ENCODE results near the gene ANGPTL2. TPM values are rescaled to one million over a fixed set of nuclear protein-coding genes. Genes with fewer than 3 reads are reported as not detected.

ANGPTL2 gene
- total RNA-seq, 1 experiment from 2014 or later, result 0.20 TPM

- no TSS peak for BruUV-seq (replicated peaks)
- H3K9ac ChIP-seq (ENCODE audit: low read length), result no peak overlapping the region
- no peaks in the 10 kb centered on the region for H3K27me3 ChIP-seq (ENCODE audit: insufficient read depth, low read length)
- peaks cover 7 to 28% of the 10 kb centered on the region in 2 experiments; a peak in 3 of 4 replicates for H3K4me1 ChIP-seq (ENCODE audit: control insufficient read depth in 1 of 2, insufficient read depth in 2 of 2, low read length in 2 of 2)
- RAD21 ChIA-PET (ENCODE audit: low non-redundant PET in 1 of 2, low total read pairs in 2 of 2, uncharacterized antibody in 2 of 2, unreplicated experiment in 2 of 2), result no interaction called here
- H3K27ac ChIP-seq (ENCODE audit: low read depth, low read length), result no peak overlapping the region
- H3K4me2 ChIP-seq (ENCODE audit: low read length), result no peak overlapping the region
- intact Hi-C loops (cut with micrococcal nuclease), result no loop called here
- no peak overlapping the region for H3K4me3 ChIP-seq (replicated peaks in 1 of 2; ENCODE audit: low read depth in 1 of 2, low read length in 2 of 2)
- CTCF ChIA-PET, result no interaction called here
- POLR2A ChIA-PET, result no interaction called here
- no peak overlapping the region for H2AFZ ChIP-seq (ENCODE audit: low read depth, low read length, poor library complexity, severe bottlenecking)
- no peaks in the 10 kb centered on the region for H4K20me1 ChIP-seq (ENCODE audit: insufficient read depth)
- DNase-seq (ENCODE audit: low read depth, low spot score) (no peak), ATAC-seq (no peak)
- H3K9me2 ChIP-seq (ENCODE audit: insufficient read depth), result no peaks in the 10 kb centered on the region
- H3K79me2 ChIP-seq (ENCODE audit: insufficient read depth, low read length), result no peaks in the 10 kb centered on the region
- no peaks in the 10 kb centered on the region for H3K36me3 ChIP-seq (ENCODE audit: control insufficient read depth in 1 of 2, insufficient read depth in 2 of 2, low read length in 2 of 2)
- H3K9me3 ChIP-seq (ENCODE audit: control insufficient read depth in 1 of 2, insufficient read depth in 1 of 2, low read depth in 1 of 2, low read length in 2 of 2), result no peaks in the 10 kb centered on the region; a peak in 1 of 4 replicates
- no peak for TF ChIP-seq ZFX (IDR thresholded peaks at IDR 0.05)
- no peak for TF ChIP-seq REST (IDR thresholded peaks at IDR 0.05; ENCODE audit: low read depth)
- no peak for TF ChIP-seq ZBTB33 (IDR thresholded peaks at IDR 0.05; ENCODE audit: extremely low read depth, insufficient replicate concordance, low read length)
- no peak for TF ChIP-seq SP1 (IDR thresholded peaks at IDR 0.05; ENCODE audit: low read depth)
- no peak for TF ChIP-seq CBX3 (IDR thresholded peaks at IDR 0.05; ENCODE audit: low read depth)
- TF ChIP-seq CEBPB (IDR thresholded peaks at IDR 0.05; ENCODE audit: low read depth), result no peak
- TF ChIP-seq ATF3 (IDR thresholded peaks at IDR 0.05), result no peak
- no peak for TF ChIP-seq EZH2 (IDR thresholded peaks at IDR 0.05)
- no peak for TF ChIP-seq ELF1 (IDR thresholded peaks at IDR 0.05; ENCODE audit: borderline replicate concordance, low read depth)
- TF ChIP-seq POLR2AphosphoS5 (IDR thresholded peaks at IDR 0.05; ENCODE audit: low read depth, low read length), result no peak
- TF ChIP-seq JUND (IDR thresholded peaks at IDR 0.05), result no peak
- TF ChIP-seq CTCF (IDR thresholded peaks at IDR 0.05 in 2 of 3, conservative IDR thresholded peaks at IDR 0.05 in 1 of 3; ENCODE audit: borderline replicate concordance in 1 of 3, insufficient read depth in 1 of 3, low read depth in 2 of 3, low read length in 2 of 3), result no peak
- no peak for TF ChIP-seq FOSL1 (IDR thresholded peaks at IDR 0.05; ENCODE audit: low read depth)
- TF ChIP-seq TCF7L2 (IDR thresholded peaks at IDR 0.05; ENCODE audit: borderline replicate concordance, extremely low read depth, insufficient read depth, insufficient read length), result no peak
- no peak for TF ChIP-seq SIN3A (IDR thresholded peaks at IDR 0.05; ENCODE audit: low read depth)
- no peak for TF ChIP-seq MAX (IDR thresholded peaks at IDR 0.05)
- no peak for TF ChIP-seq EZH2phosphoT487 (IDR thresholded peaks at IDR 0.05; ENCODE audit: borderline replicate concordance)
- TF ChIP-seq YY1 (IDR thresholded peaks at IDR 0.05; ENCODE audit: extremely low read depth, insufficient replicate concordance, low read depth, low read length), result no peak
- TF ChIP-seq RAD21 (IDR thresholded peaks at IDR 0.05; ENCODE audit: low read depth), result no peak
Observed at GRCh38 chr9:127066060-127066850, 56.2 kb downstream of the ANGPTL2 start.

Data from HCT116 (cell line).